DND-41 (cell line): ENCODE data around the gene PNO1.
A peak's percentile ranks its signal among the peaks of the same experiment; 100 is the strongest.

Experiments used
- ATAC-seq: fragments of 200-7000 bp; cut with Tn5 transposase; 3 replicates; pipeline ENCODE4 v1.9.1; 2021; ENCODE audit warnings: low read depth; ENCODE audit not compliant: insufficient read depth
- DNase-seq: peaks from one replicate; pipeline ENCODE4 v3.0.0-alpha.2; 2020
- H2AFZ ChIP-seq: 2 replicates; pipeline ENCODE4 v1.6.0; 2012; ENCODE audit warnings: low read depth, low read length
- H3K27ac ChIP-seq: 2 replicates; pipeline ENCODE4 v1.5.1; 2012; ENCODE audit warnings: low read length, inconsistent platforms
- H3K27me3 ChIP-seq: fragments of 200-600 bp; sonication (generic); 2 replicates; pipeline ENCODE4 v1.6.0; 2012; ENCODE audit warnings: low read length, mild to moderate bottlenecking, inconsistent platforms; ENCODE audit not compliant: insufficient read depth, poor library complexity
- H3K36me3 ChIP-seq: 2 replicates; pipeline ENCODE4 v1.5.1; 2012; ENCODE audit warnings: low read length, inconsistent platforms; ENCODE audit not compliant: insufficient read depth
- H3K4me1 ChIP-seq: 2 replicates; pipeline ENCODE4 v1.5.1; 2012; ENCODE audit warnings: mild to moderate bottlenecking, low read length; ENCODE audit not compliant: insufficient read depth
- H3K4me2 ChIP-seq: 2 replicates; pipeline ENCODE4 v1.6.0; 2012; ENCODE audit warnings: mild to moderate bottlenecking, moderate library complexity, low read length, inconsistent platforms; ENCODE audit not compliant: insufficient read depth
- H3K4me3 ChIP-seq, 2 experiments: fragments of 200-600 bp in 1 of 2; shearing (Covaris generic) in 1 of 2; 2 replicates each; pipeline ENCODE4 v1.5.1; 2012 to 2016; ENCODE audit warnings: inconsistent platforms in 2 of 2, low read length in 2 of 2, mild to moderate bottlenecking in 2 of 2, low read depth in 1 of 2, moderate library complexity in 1 of 2
- H3K79me2 ChIP-seq: 2 replicates; pipeline ENCODE4 v1.6.0; 2012; ENCODE audit warnings: low read length, inconsistent platforms; ENCODE audit not compliant: insufficient read depth
- H3K9ac ChIP-seq: 2 replicates; pipeline ENCODE4 v1.6.0; 2012; ENCODE audit warnings: low read depth, mild to moderate bottlenecking, inconsistent platforms, low read length, moderate library complexity
- H3K9me3 ChIP-seq: 2 replicates; pipeline ENCODE4 v1.5.1; 2012; ENCODE audit warnings: low read length, moderate library complexity, mild to moderate bottlenecking, inconsistent platforms; ENCODE audit not compliant: insufficient read depth, severe bottlenecking
- H4K20me1 ChIP-seq: 2 replicates; pipeline ENCODE4 v1.6.0; 2012; ENCODE audit warnings: low read length; ENCODE audit not compliant: insufficient read depth
- CTCF ChIP-seq: IDR thresholded peaks from 2 replicates; pipeline ENCODE4 v1.5.1; 2012; ENCODE audit warnings: borderline replicate concordance, low read length, moderate library complexity, mild to moderate bottlenecking; ENCODE audit not compliant: poor library complexity, severe bottlenecking; ENCODE audit errors: extremely low read depth
- EZH2 ChIP-seq: IDR thresholded peaks from 3 replicates; pipeline ENCODE4 v1.6.1; 2012; ENCODE audit warnings: borderline replicate concordance, low read depth, mild to moderate bottlenecking, moderate library complexity, low read length, inconsistent platforms; ENCODE audit not compliant: severe bottlenecking

Gene PNO1

GRCh38 chr2:68121873-68122679 is 35.6 kb upstream of the PNO1 start:
- peak; percentile 75 for ATAC-seq
- Histone ChIP-seq H2AFZ (peak overlapping the region; percentile 7; the same call in 1 of the 2 replicates), H3K27ac (no peak overlapping the region)

GRCh38 chr2:68122680-68122964 is 35.1 kb upstream of the PNO1 start:
- no peaks in the 10 kb centered on the region for H3K9me3 ChIP-seq
- no peaks in the 10 kb centered on the region for H4K20me1 ChIP-seq
- no peaks in the 10 kb centered on the region for H3K36me3 ChIP-seq
- no peak for ATAC-seq
- DNase-seq = no peak
- H3K4me3 ChIP-seq = no peak overlapping the region
- no peak overlapping the region; the same call in 1 of the 2 replicates for H3K9ac ChIP-seq
- TF ChIP-seq CTCF (no peak), EZH2 (no peak)
- H3K79me2 ChIP-seq = no peaks in the 10 kb centered on the region
- H3K27ac ChIP-seq = no peak overlapping the region
- peak overlapping the region; percentile 25; the same call in 1 of the 2 replicates for H3K4me2 ChIP-seq
- no peaks in the 10 kb centered on the region for H3K27me3 ChIP-seq
- peak overlapping the region; percentile 7; the same call in 1 of the 2 replicates for H2AFZ ChIP-seq
- peaks cover 4% of the 10 kb centered on the region; the same call in 1 of the 2 replicates for H3K4me1 ChIP-seq

More at GRCh38 chr2:68121873-68122679, 35.6 kb upstream of the PNO1 start:
- Histone ChIP-seq H4K20me1 (no peaks in the 10 kb centered on the region), H3K9me3 (no peaks in the 10 kb centered on the region), H3K4me1 (peaks cover 4% of the 10 kb centered on the region; the same call in 1 of the 2 replicates), H3K4me2 (peak overlapping the region; percentile 25; the same call in 1 of the 2 replicates), H3K27me3 (no peaks in the 10 kb centered on the region), H3K79me2 (no peaks in the 10 kb centered on the region), H3K36me3 (no peaks in the 10 kb centered on the region), H3K4me3 (no peak overlapping the region), H3K9ac (no peak overlapping the region; the same call in 1 of the 2 replicates)
- TF ChIP-seq CTCF = peak; percentile 97
- no peak for TF ChIP-seq EZH2
- peak; percentile 76 for DNase-seq

GRCh38 chr2:68124321-68124720 is 33.4 kb upstream of the PNO1 start:
- Histone ChIP-seq H3K9ac (no peak overlapping the region), H3K4me2 (no peak overlapping the region), H2AFZ (no peak overlapping the region), H3K9me3 (no peaks in the 10 kb centered on the region), H3K36me3 (no peaks in the 10 kb centered on the region), H3K79me2 (no peaks in the 10 kb centered on the region), H3K27ac (no peak overlapping the region), H4K20me1 (no peaks in the 10 kb centered on the region), H3K4me1 (peaks cover 4% of the 10 kb centered on the region; the same call in 1 of the 2 replicates), H3K27me3 (no peaks in the 10 kb centered on the region), H3K4me3 (no peak overlapping the region)
- ATAC-seq = no peak
- DNase-seq = no peak
- no peak for TF ChIP-seq EZH2
- TF ChIP-seq CTCF = no peak
